Activated CD8-positive, alpha-beta memory T cell treated with anti-CD3 and anti-CD28 coated beads, Interleukin-2, amount 10 ng/mL, durations not matched to agents 7 days and 5 days (primary cell): Measurements from ENCODE around the gene GLI3. TPM values are rescaled to one million over a fixed set of nuclear protein-coding genes. Genes with fewer than 3 reads are reported as not detected.

Source experiments
- ATAC-seq: fragments of 150-1000 bp; cut with Tn5 transposase; one replicate; pipeline ENCODE4 v1.10.0; 2021; ENCODE audit warnings: moderate library complexity
- CTCF ChIA-PET: fragments of 350-600 bp; sonication (Branson Sonifier 250); formaldehyde crosslinking; loops from one replicate; lab custom pipeline; 2021; ENCODE audit warnings: antibody characterized with exemption; lab: Charles Lee
- DNase-seq: peaks from one replicate; pipeline ENCODE4 v3.0.0-alpha.2; 2020
- H3K27ac Mint-ChIP-seq: one replicate; pipeline ENCODE4 v1.8.0; 2021; ENCODE audit warnings: mild to moderate bottlenecking, mixed read lengths
- H3K27me3 Mint-ChIP-seq: one replicate; pipeline ENCODE4 v1.8.0; 2021; ENCODE audit warnings: mixed read lengths
- H3K36me3 Mint-ChIP-seq: one replicate; pipeline ENCODE4 v1.8.0; 2021; ENCODE audit warnings: mild to moderate bottlenecking, mixed read lengths
- H3K4me1 Mint-ChIP-seq: one replicate; pipeline ENCODE4 v1.8.0; 2021; ENCODE audit warnings: mixed read lengths
- H3K4me3 Mint-ChIP-seq: one replicate; pipeline ENCODE4 v1.8.0; 2021; ENCODE audit warnings: mild to moderate bottlenecking, moderate library complexity, mixed read lengths
- H3K9me3 Mint-ChIP-seq: one replicate; pipeline ENCODE4 v1.8.0; 2022; ENCODE audit warnings: low read depth, mixed read lengths
- total RNA-seq, 2 experiments: library from RNA; stranded (reverse); gene quantifications; one replicate each; pipeline ENCODE4 v1.2.3, GENCODE V29; 2021

Gene GLI3
- total RNA-seq, 2 experiments from 2014 or later: 0.15 to 0.26 TPM

GRCh38 chr7:42194238-42194637 is 42.8 kb downstream of the GLI3 start:
- Mint-ChIP-seq H3K4me3 (no peak overlapping the region), H3K4me1 (peaks cover 11% of the 10 kb centered on the region), H3K27me3 (no peaks in the 10 kb centered on the region), H3K9me3 (no peaks in the 10 kb centered on the region), H3K36me3 (no peaks in the 10 kb centered on the region), H3K27ac (peak overlapping the region; percentile 3)
- ATAC-seq: no peak
- no peak for DNase-seq
- CTCF ChIA-PET: interaction anchor here (1.1 kb wide), 1 partner anchor 8 kb away, joined by 3 read pairs; no protein-coding TSS in a partner anchor

GRCh38 chr7:42193471-42194129 is 43.4 kb downstream of the GLI3 start:
- Mint-ChIP-seq H3K9me3 (no peaks in the 10 kb centered on the region), H3K27me3 (no peaks in the 10 kb centered on the region), H3K4me3 (no peak overlapping the region), H3K36me3 (no peaks in the 10 kb centered on the region), H3K4me1 (peaks cover 8% of the 10 kb centered on the region), H3K27ac (peak overlapping the region; percentile 3)
- CTCF ChIA-PET: no interaction called here
- no peak for ATAC-seq
- no peak for DNase-seq

GRCh38 chr7:42192851-42193461 is 44.1 kb downstream of the GLI3 start:
- H3K27me3 Mint-ChIP-seq: no peaks in the 10 kb centered on the region
- H3K4me1 Mint-ChIP-seq: peaks cover 8% of the 10 kb centered on the region
- H3K9me3 Mint-ChIP-seq: no peaks in the 10 kb centered on the region
- ATAC-seq (no peak), DNase-seq (no peak)
- no peaks in the 10 kb centered on the region for H3K36me3 Mint-ChIP-seq
- no peak overlapping the region for H3K27ac Mint-ChIP-seq
- no peak overlapping the region for H3K4me3 Mint-ChIP-seq
- CTCF ChIA-PET: no interaction called here

GRCh38 chr7:42192066-42192465 is 44.9 kb downstream of the GLI3 start:
- Mint-ChIP-seq H3K27me3 (no peaks in the 10 kb centered on the region), H3K4me1 (peaks cover 8% of the 10 kb centered on the region), H3K9me3 (no peaks in the 10 kb centered on the region), H3K27ac (no peak overlapping the region), H3K36me3 (no peaks in the 10 kb centered on the region), H3K4me3 (no peak overlapping the region)
- no peak for ATAC-seq
- CTCF ChIA-PET: no interaction called here
- DNase-seq: no peak

- no peaks in the 10 kb centered on the region for H3K9me3 Mint-ChIP-seq
- ATAC-seq: no peak
- H3K4me1 Mint-ChIP-seq: peaks cover 8% of the 10 kb centered on the region
- CTCF ChIA-PET: no interaction called here
- H3K4me3 Mint-ChIP-seq: no peak overlapping the region
- H3K27ac Mint-ChIP-seq: no peak overlapping the region
- H3K36me3 Mint-ChIP-seq: no peaks in the 10 kb centered on the region
- no peaks in the 10 kb centered on the region for H3K27me3 Mint-ChIP-seq
- DNase-seq: no peak
Observed at GRCh38 chr7:42189535-42189934, 47.5 kb downstream of the GLI3 start.

GRCh38 chr7:42186151-42186550 is 50.9 kb downstream of the GLI3 start:
- DNase-seq (no peak), ATAC-seq (no peak)
- Mint-ChIP-seq H3K4me1 (no peaks in the 10 kb centered on the region), H3K36me3 (no peaks in the 10 kb centered on the region), H3K27me3 (no peaks in the 10 kb centered on the region), H3K9me3 (no peaks in the 10 kb centered on the region), H3K27ac (no peak overlapping the region), H3K4me3 (no peak overlapping the region)
- CTCF ChIA-PET: interaction anchor here (1.2 kb wide), 1 partner anchor 9 kb away, joined by 3 read pairs; no protein-coding TSS in a partner anchor

- DNase-seq: no peak
- no peak for ATAC-seq
- no peak overlapping the region for H3K4me3 Mint-ChIP-seq
- H3K9me3 Mint-ChIP-seq: no peaks in the 10 kb centered on the region
- no peak overlapping the region for H3K27ac Mint-ChIP-seq
- CTCF ChIA-PET: interaction anchor here (1.2 kb wide), 1 partner anchor 9 kb away, joined by 3 read pairs; no protein-coding TSS in a partner anchor
- H3K27me3 Mint-ChIP-seq: no peaks in the 10 kb centered on the region
- no peaks in the 10 kb centered on the region for H3K36me3 Mint-ChIP-seq
- no peaks in the 10 kb centered on the region for H3K4me1 Mint-ChIP-seq
Observed at GRCh38 chr7:42185726-42186125, 51.3 kb downstream of the GLI3 start.

- CTCF ChIA-PET: no interaction called here
- H3K27ac Mint-ChIP-seq: no peak overlapping the region
- no peaks in the 10 kb centered on the region for H3K4me1 Mint-ChIP-seq
- H3K27me3 Mint-ChIP-seq: no peaks in the 10 kb centered on the region
- H3K36me3 Mint-ChIP-seq: no peaks in the 10 kb centered on the region
- no peak overlapping the region for H3K4me3 Mint-ChIP-seq
- DNase-seq (no peak), ATAC-seq (no peak)
- peaks cover 2% of the 10 kb centered on the region for H3K9me3 Mint-ChIP-seq
Observed at GRCh38 chr7:42183547-42183946, 53.5 kb downstream of the GLI3 start.

GRCh38 chr7:42181566-42181965 is 55.4 kb downstream of the GLI3 start:
- Mint-ChIP-seq H3K4me3 (no peak overlapping the region), H3K9me3 (peaks cover 2% of the 10 kb centered on the region), H3K4me1 (no peaks in the 10 kb centered on the region), H3K27ac (no peak overlapping the region), H3K27me3 (no peaks in the 10 kb centered on the region), H3K36me3 (no peaks in the 10 kb centered on the region)
- CTCF ChIA-PET: no interaction called here
- no peak for DNase-seq
- ATAC-seq: no peak

GRCh38 chr7:42180806-42181205 is 56.2 kb downstream of the GLI3 start:
- Mint-ChIP-seq H3K4me1 (no peaks in the 10 kb centered on the region), H3K9me3 (peaks cover 2% of the 10 kb centered on the region), H3K36me3 (no peaks in the 10 kb centered on the region), H3K27me3 (no peaks in the 10 kb centered on the region), H3K27ac (no peak overlapping the region), H3K4me3 (no peak overlapping the region)
- DNase-seq (no peak), ATAC-seq (no peak)
- CTCF ChIA-PET: interaction anchor here (0.6 kb wide), 1 partner anchor 138 kb away, joined by 3 read pairs; no protein-coding TSS in a partner anchor

GRCh38 chr7:42176724-42177101 is 60.3 kb downstream of the GLI3 start:
- H3K27me3 Mint-ChIP-seq: no peaks in the 10 kb centered on the region
- ATAC-seq (no peak), DNase-seq (no peak)
- no peak overlapping the region for H3K27ac Mint-ChIP-seq
- H3K4me1 Mint-ChIP-seq: no peaks in the 10 kb centered on the region
- no peak overlapping the region for H3K4me3 Mint-ChIP-seq
- peaks cover 2% of the 10 kb centered on the region for H3K9me3 Mint-ChIP-seq
- CTCF ChIA-PET: no interaction called here
- no peaks in the 10 kb centered on the region for H3K36me3 Mint-ChIP-seq

GRCh38 chr7:42175834-42176723 is 60.9 kb downstream of the GLI3 start:
- Mint-ChIP-seq H3K4me3 (no peak overlapping the region), H3K27me3 (no peaks in the 10 kb centered on the region), H3K36me3 (no peaks in the 10 kb centered on the region), H3K4me1 (no peaks in the 10 kb centered on the region), H3K27ac (no peak overlapping the region), H3K9me3 (peaks cover 2% of the 10 kb centered on the region)
- CTCF ChIA-PET: no interaction called here
- ATAC-seq: no peak
- no peak for DNase-seq

GRCh38 chr7:42174391-42174912 is 62.6 kb downstream of the GLI3 start:
- Mint-ChIP-seq H3K9me3 (peaks cover 2% of the 10 kb centered on the region), H3K27me3 (no peaks in the 10 kb centered on the region)
- CTCF ChIA-PET: no interaction called here

More at GRCh38 chr7:42174391-42174912, 62.6 kb downstream of the GLI3 start:
- no peak overlapping the region for H3K4me3 Mint-ChIP-seq
- H3K4me1 Mint-ChIP-seq: no peaks in the 10 kb centered on the region
- H3K36me3 Mint-ChIP-seq: no peaks in the 10 kb centered on the region
- ATAC-seq (no peak), DNase-seq (no peak)
- H3K27ac Mint-ChIP-seq: no peak overlapping the region
